HL-60/S4 (cell line): ENCODE results near the gene BLOC1S5.

Source experiments
- in situ Hi-C: fragments of 300-500 bp; cut with MboI; formaldehyde crosslinking; loops from 2 replicates; pipeline ENCODE4 v1.14.3; 2022; ENCODE audit warnings: low sequenced_read_pairs

BLOC1S5 gene

DNA sequence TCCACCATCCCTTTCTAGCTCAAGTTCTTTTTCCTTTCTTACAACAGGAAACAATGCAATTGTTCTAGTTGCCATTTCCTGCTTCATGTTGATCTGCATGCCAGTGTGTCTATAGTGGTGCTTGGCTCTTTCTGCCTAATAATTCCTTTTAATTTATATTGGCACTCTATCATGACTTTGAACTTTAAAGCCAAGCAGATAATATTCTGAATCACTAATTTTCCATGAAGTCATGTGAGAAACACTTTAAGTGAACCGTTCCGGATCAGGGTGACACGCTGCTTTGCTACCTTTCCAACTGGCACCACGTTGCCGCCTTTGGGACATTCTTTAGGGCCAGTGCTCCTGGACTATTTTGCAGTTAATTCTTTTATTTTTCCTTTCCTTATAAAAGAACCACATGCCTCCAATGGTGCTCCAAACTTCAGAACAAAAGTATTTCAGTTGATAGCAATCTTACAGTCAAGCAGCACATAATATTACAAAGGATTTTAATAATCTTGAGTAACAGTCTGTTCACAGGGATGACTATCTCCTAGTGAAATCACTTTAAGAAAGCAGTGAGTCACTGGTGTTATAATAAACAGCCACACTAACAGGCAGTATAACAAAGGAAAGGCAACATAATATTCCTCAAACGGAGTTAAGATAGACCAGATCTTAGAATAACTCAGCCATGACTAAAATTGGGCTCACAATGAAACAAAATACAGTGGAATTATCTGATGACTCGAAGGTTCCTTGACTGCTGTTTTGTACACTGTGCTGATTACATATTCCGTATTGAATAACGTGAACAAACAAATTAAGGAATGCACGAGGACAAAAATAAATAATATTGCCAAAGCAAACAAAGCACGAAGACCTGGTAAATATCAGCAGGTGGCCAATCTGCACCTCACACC lies 19.0 kb upstream of the BLOC1S5 start:
- in situ Hi-C loops = no loop called here

DNA sequence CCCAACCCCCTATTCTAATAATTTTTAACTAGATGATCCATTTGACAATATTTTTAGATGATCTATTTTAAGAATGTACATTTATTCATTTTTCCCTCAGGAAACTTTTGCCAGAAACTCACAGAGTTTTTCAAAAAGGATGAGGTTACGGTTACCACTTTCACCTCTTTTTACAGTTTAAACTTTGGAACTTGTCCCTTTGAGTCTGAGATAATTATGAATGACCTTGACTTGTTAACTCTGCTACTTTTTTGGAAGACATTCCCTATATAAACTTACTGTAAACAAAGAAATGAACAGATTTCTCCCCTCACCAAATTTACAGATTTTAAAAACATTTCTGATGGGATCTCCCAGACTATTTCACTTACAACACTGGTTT lies 18.4 kb upstream of the BLOC1S5 start:
- in situ Hi-C loops = no loop called here

DNA sequence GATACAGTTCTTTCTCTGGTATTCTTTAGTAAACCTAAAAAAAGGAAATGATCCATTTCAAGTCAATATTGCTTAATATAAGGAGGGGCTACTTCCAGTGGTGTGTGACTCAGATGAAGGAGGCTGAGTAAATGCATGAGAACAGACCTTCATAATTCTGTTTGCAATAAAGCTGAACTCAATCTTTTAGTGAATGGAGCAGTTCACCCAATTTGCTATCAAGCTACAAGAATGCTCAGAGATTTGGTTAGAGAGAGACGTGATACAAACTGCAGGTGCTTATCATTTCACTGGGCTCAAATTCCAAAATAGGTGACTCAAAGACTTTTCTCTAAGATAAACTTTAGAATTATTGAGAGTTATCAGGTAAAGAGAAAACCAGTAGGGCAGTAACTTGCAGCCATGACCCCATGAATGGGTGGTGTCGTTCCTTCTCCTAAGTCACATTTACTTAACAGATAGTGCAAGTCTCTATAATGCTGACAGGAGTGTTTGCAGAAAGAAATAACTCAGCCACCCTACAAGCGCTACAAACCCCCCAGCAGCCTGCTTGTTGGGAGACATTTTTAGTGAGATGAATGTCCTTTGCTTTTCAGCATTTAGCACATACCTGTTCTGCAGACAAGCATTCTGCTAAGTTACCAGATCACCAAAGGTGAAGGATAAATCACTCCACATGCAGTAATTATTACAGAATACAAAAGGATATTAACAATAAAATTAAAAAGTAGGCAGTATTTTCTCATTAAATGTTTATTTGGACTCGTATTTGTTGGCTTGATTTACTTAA lies 16.4 kb upstream of the BLOC1S5 start:
- in situ Hi-C loops = no loop called here

DNA sequence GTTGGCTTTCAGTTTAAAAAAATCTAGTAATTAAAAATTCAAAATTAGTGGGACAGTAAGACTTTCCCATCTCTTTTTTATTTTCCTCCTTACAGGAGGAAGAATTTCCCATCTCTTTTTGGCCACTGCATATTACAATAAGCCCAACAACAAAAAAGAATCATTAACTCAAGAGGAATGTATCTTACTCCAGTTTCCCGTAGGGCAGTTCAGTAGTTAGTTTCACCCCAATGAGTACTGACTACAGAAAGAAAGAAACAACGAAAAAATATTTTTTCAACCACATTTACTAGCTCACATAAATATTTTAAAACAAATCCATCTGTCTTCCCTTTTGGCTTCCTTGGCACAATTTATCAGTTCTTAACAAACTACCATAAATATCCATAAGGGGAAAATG lies 14.9 kb upstream of the BLOC1S5 start:
- in situ Hi-C loops = no loop called here

DNA sequence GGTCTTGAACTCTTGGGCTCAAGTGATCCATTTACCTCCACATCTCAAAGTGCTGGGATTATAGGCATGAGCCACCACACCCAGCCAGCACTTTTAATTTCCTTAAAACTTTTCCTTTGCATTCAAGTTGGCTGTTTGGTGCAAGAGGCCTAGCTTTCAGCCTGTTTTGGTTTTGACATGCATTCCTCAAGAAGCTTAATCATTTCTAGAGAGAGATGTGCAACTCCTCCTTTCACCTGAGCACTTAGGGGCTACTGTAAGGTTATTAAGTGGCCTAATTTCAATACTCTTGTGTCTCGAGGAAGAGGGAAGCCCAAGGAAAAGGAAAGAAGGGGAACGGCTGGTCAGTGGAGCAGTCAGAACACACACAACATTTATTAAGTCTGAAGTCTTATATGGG lies 13.8 kb upstream of the BLOC1S5 start:
- in situ Hi-C loops = no loop called here

DNA sequence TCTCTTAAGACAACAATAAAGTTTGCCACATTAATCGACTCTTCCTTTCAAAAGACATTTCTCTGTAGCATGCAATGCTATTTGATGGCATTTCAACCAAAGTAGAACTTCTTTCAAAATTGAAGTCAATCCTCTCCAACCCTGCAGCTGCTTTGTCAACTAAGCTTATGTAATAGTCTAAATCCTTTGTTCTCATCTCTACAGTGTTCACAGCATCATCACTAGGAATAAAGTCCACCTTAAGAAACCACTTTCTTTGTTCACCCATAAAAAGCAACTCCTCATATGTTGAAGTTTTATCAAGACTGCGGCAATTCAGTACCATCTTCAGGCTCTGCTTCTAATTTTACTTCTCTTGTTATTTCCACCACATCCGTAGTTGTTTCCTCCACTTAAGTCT lies 11.5 kb upstream of the BLOC1S5 start:
- in situ Hi-C loops = no loop called here

DNA sequence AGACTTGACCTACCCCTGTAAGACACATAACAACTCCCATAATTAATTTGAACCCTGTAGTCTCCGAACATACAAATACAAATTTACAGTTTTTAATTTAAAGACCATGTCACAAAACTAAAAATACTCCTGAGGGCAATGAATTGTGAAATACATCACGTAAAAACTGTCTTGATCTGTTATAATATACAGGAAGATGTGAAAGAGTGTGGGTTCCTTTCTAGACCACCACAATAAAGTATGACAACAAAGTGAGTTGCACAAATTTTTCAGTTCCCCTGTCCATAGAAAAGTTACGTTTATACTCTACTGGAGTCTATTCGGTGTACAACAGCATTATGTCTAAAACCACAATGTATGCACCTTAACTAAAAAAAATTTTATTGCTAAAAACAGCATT lies 11.0 kb upstream of the BLOC1S5 start:
- in situ Hi-C loops = no loop called here

DNA sequence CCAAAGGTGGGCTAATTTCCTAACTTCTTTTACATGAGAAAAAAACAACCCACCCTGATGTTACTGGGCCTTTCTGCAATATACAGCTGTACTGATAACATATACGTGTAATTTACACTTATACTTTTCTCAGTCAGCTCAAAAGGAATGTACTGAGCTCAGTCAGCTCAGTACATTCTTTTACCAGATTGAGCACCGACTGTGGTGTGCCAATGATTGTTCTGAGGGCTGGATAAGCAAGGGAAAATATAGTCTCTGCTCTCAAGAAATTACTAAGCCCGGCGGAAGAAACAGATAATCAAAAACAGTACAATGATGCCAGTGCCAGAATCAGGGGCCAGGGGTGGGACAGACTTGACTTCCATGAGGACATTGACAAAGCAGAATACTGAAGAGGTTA lies 10.0 kb upstream of the BLOC1S5 start:
- in situ Hi-C loops = no loop called here

DNA sequence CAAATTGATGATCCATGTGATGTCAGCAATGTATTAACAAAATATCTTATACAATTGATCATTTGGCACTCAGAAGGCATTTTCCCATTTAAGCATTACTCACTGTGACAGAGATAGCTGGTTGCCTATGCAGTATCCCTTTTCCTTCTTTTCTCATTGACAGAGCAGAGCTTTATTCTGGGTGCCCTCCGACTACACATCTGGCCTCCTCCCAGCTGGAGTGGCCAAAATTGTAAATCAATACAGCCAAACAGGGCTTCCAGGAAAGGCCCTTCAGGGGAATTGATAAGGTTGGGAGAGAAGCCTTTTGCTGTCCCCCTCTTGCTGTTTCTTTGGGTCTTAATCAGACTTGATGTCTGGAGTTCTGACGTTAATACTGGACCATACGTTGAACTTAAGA lies 9.6 kb upstream of the BLOC1S5 start:
- in situ Hi-C loops = no loop called here

DNA sequence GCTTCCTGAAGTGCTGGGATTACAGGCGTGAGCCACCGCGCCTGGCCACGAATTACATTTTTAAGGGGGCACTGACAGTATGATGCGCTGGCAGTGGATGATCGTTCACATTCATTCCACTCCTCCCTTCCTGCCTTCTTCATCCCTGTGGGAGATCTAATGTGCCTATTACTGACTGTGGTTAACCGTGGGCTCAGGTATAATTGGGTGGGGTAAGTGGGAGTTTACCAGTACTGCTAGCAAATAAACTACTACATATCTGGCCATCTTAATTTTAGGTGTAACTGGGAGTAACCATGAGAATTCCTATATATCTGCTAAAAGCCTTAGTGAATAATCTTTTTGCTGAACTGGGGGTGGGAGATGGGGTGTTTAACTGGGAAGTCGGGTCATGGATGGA lies 6.5 kb upstream of the BLOC1S5 start:
- in situ Hi-C loops = no loop called here

DNA sequence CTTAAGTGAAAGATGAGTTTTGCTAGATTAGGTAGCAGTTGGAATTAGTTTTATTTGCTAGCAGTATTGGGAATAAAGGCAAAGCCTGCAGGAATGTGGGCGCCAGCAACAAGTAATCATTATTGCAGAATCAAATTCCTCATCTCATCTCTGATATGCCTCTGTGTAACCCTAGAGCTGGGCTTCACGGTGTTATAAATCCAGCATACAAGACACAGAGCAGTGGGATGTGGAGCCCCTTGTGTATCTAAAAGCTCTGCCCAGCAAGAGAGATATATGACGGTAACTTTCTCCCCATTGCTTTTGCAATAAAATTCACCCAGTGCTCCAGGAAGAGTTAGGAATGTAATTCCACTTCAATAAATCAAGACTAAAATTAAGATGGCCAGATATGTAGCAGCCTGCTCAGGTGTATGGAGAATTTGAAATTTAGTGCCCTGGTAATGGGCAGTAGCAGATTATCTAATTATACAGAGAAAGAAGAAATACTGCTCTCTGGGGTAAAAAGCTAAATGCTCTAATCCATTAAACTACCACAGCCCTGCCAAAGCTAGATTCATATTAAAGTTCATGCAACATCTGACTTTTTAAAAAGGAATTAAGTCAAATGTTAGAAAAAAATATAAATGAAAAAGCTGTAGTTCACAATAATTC lies 5.6 kb upstream of the BLOC1S5 start:
- in situ Hi-C loops = no loop called here

DNA sequence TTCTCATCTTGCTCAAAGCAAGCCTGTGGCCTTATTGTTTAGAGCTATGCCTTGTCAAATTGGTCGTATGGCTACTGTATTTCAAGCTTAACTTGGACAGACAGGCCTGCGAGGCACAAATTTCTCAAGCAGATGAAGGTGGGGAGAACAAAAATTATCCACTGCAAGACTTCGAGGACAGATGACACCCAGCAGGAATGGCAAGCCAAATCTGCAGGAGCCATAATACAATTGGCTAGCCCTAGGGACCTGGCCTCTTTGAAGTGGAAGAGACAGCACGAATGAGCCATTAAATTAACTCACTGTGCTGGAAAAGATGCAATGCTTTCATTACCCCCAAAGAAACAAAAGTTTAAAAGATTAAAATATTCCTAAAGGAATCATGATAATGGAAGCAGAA lies 5.0 kb upstream of the BLOC1S5 start:
- in situ Hi-C loops = no loop called here

DNA sequence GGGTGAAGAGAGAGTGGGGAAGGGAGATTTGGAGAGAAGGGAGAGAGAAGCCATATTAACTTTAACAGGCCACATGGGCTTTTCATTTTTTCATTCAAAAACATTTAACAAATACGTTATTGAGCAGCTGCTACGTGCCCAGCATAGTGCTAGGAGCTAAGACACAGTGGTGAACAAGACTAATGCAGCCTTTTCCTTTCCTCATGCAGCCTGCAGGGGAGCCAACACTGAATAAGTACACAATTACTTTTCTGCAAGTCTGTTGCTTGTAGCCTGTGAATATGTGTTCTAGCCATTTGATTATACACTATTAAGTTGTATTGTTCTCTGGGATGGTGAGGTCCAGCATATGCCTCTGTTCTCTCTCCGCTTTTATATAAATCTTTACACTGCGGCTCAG lies 1.9 kb upstream of the BLOC1S5 start:
- in situ Hi-C loops = no loop called here

DNA sequence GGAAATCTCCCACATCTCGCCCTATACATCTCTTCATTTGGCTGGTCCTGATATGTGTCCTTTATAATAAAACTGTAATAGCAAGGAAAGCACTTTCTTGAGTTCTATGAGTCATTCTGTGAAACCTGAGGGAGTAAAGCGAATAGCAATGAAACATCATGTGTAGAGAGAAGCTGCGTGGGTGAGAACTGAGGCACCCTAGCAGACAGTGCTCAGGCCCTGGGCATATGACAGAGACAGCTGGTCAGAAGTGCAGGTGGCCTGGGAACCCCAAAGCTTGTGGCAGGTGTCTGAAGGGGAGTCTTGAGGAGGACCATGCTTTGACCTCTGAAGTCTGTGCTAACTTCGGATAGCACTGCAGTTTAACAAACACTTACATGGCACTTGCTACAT lies 1.3 kb upstream of the BLOC1S5 start:
- in situ Hi-C loops = no loop called here

DNA sequence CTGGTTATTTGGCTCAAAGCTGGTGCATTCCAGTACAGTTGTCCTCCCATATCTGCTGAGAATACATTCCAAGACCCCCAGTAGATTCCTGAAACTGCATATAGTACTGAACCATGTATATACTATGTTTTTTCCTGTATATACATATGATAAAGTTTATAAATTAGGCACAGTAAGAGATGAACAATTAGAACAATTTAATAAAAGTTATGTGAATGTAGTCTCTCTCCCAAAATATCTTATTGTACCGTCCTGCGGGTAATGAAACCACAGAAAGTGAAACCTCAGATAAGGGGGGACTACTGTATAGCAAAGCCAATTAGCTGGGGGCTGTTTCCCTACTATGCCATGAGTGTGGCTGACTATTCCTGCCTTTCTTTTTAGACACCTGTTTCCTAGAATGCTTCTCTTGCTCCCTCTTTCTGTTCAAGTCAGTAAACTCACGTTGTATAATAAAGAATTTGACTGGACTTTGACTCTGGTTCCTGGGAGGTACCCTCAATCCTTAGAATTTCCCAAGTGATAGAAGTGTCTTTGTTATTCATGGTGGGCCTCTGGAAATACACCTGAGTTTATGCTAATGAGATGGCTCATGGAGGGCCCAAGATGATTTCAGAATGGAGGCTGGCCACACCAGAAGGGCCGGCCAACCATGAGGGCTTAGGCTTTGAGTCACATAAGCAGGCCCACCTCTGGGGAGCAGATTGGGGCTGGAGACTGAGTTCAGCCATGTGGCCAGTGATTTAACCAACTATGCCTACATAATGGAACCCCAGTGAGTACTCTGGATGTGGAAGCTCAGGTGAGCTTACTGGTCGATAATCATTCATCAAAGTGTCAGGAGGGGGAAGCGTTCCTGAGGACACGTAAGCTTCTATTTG lies 689 bp upstream of the BLOC1S5 start:
- in situ Hi-C loops = no loop called here

DNA sequence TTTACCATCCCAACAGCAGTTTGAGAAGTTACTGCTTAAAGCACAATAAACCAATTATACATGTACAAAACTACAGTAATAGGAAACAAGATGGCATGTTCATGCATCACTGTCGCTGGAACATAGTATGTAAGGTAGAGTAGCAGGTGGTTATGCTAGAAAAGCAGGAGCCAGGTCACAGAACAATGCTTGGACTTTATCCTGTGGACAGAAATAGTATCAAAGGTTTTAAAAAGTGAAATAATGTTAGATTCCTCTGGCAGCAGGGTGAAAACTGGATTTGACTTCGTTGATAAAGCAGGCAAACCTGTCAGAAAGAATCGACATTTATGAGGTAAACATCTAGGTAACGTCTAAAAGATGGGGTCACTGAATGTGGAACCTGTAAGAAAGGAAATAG lies 2.5 kb downstream of the BLOC1S5 start:
- in situ Hi-C loops = no loop called here

DNA sequence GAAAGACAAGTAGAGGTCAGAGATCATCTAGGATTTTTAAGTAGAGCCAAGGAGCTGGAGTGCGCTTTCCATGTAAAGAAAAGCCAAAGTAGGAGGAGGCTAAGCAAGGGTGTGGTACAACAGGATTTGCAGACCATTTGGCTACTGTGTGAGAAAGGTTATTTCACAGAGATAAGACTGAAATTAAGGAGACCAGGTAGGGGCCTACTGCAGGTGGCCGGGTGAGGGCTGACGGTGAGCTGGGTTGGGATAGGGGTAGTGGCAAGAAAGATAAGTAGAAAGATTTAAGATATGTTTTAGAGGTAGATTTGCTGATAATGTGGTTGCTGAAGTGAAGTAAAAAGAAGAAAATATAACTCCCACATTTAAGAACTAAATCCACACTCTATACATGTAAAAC lies 3.8 kb downstream of the BLOC1S5 start:
- in situ Hi-C loops = no loop called here

DNA sequence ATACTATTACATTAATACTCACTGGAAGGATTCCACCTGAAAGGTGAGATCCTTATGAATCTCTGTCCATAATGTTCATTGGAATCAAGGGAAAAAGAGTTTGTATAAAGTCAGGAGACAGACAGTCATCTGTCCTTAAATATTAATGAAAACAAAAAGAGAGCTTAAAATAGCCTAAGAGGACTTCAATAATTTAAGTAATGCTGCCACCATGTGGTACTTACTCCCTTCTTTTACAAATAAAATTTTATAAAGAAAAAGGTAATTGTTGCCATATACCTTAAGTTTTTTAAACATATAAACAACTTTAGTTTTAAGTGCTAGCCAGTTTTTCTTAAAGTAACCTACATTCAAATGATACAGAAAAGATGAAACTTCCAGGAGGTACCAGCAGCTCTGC lies 5.1 kb downstream of the BLOC1S5 start:
- in situ Hi-C loops = no loop called here

DNA sequence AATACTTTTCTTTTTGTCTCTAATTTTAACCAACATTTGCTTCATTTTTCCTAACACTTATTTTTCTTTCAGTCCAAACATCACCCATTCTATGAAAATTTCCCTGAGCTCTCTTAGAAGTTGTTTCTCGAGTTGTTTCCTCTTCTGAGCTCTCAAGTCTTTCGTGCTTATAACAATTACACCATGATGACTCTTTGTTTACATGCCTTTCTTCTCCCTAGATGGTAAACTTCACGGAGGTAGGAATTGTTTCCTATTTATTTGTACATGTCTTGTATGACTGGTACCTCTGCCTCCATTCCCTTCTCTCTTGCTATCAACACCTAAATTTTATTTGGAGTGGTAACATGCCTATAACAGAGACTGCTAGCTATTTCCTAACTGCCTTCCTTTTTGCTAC lies 6.4 kb downstream of the BLOC1S5 start:
- in situ Hi-C loops = no loop called here

DNA sequence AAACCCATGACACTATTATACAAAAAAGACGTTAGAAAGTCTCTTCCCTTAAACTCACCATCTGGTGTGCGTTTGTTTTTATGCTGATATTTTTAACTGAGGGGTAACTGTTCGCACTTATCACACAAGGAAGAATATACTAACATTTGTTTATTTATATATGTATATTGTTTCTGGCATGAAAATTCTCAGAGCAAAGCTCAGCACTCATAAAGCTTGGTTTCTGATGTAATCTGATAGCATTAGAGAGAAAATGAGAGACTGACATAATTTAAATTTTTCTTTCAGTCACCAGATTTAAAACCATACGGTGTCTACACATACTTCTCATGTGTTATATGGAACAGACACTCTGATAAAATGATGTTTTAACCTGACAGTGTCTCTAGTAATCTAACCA lies 6.9 kb downstream of the BLOC1S5 start:
- in situ Hi-C loops = no loop called here

DNA sequence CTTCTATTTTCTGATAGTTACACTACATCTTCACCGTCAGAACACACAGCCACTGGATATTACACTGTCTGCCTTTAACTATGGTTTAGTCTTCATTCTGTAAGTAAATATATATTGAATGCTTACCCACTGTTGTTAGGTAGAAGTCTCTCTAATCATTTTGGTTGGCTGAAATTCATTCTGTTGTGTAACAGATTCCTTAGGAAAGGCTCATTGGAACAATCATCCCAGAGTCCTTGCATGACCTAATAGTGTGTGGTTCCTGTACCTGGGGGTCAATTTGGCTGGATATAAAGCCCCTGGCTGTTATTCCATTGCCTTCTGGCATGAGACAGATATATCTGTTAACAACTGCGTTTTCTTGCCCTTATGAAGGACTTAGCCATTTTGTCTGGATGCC lies 9.9 kb downstream of the BLOC1S5 start:
- in situ Hi-C loops = no loop called here
